HFF-Myc (cell line): ENCODE data around the gene XPNPEP1.

Experiments used
- DNase-seq: peaks from one replicate; pipeline ENCODE4 v3.0.0-alpha.2; 2011; ENCODE audit warnings: low read depth; ENCODE audit errors: extremely low read depth
- H3K4me3 ChIP-seq: replicated peaks from 2 replicates; pipeline ENCODE4 v1.5.1; 2011; ENCODE audit warnings: low read depth, mild to moderate bottlenecking, control low read depth, low read length
- CTCF ChIP-seq: IDR thresholded peaks from 2 replicates; pipeline ENCODE4 v1.5.1; 2012; ENCODE audit warnings: mild to moderate bottlenecking, low read depth, low read length, control low read depth; ENCODE audit errors: missing control alignments

Gene XPNPEP1

GRCh38 chr10:109845308-109845707 lies 78.0 kb downstream of the XPNPEP1 start:
- DNase-seq: no peak
- no peak overlapping the region for H3K4me3 ChIP-seq

GRCh38 chr10:109838592-109839244 lies 84.6 kb downstream of the XPNPEP1 start:
- TF ChIP-seq CTCF: no peak
- no peak for DNase-seq
- no peak overlapping the region for H3K4me3 ChIP-seq

More at GRCh38 chr10:109845308-109845707, 78.0 kb downstream of the XPNPEP1 start:
- TF ChIP-seq CTCF: no peak

GRCh38 chr10:109837384-109837783 lies 85.9 kb downstream of the XPNPEP1 start:
- TF ChIP-seq CTCF: no peak
- no peak for DNase-seq
- H3K4me3 ChIP-seq: no peak overlapping the region

- no peak overlapping the region for H3K4me3 ChIP-seq
- no peak for TF ChIP-seq CTCF
These were observed 88.1 kb downstream of the XPNPEP1 start for GRCh38 chr10:109835257-109835656.

GRCh38 chr10:109831846-109832245 lies 91.5 kb downstream of the XPNPEP1 start:
- DNase-seq: no peak
- no peak overlapping the region for H3K4me3 ChIP-seq
- TF ChIP-seq CTCF: no peak

More at GRCh38 chr10:109835257-109835656, 88.1 kb downstream of the XPNPEP1 start:
- no peak for DNase-seq

- TF ChIP-seq CTCF: no peak
- DNase-seq: no peak
- H3K4me3 ChIP-seq: no peak overlapping the region
These were observed 99.1 kb downstream of the XPNPEP1 start for GRCh38 chr10:109824206-109824605.

GRCh38 chr10:109823196-109823595 lies 100.1 kb downstream of the XPNPEP1 start:
- DNase-seq: no peak
- no peak overlapping the region for H3K4me3 ChIP-seq
- no peak for TF ChIP-seq CTCF
